RWPE1 (cell line): ENCODE results near the gene ANKMY1.

Experiments used
- CTCF ChIA-PET: fragments of 350-600 bp; sonication (Branson Sonifier 250); formaldehyde crosslinking; extraction: SDS; loops from one replicate; lab custom pipeline; 2021; lab: Yijun Ruan, JAX
- POLR2A ChIA-PET: fragments of 400-600 bp; formaldehyde crosslinking; extraction: SDS; loops from one replicate; lab custom pipeline; 2020; ENCODE audit warnings: antibody characterized with exemption; ENCODE audit not compliant: low non-redundant PET; lab: Yijun Ruan, JAX
- DNase-seq: peaks from one replicate; pipeline ENCODE4 v3.0.0; 2012; ENCODE audit warnings: low spot score
- H3K27ac ChIP-seq: fragments of 450-650 bp; 2 replicates; pipeline ENCODE4 v1.5.1; 2017
- TF ChIP-seq, protein P1 (sequence below): fragments of 450-650 bp; conservative IDR thresholded peaks from 2 replicates; pipeline ENCODE4 v1.5.1; 2017; ENCODE audit warnings: low read depth, mild to moderate bottlenecking

The ANKMY1 gene

DNA sequence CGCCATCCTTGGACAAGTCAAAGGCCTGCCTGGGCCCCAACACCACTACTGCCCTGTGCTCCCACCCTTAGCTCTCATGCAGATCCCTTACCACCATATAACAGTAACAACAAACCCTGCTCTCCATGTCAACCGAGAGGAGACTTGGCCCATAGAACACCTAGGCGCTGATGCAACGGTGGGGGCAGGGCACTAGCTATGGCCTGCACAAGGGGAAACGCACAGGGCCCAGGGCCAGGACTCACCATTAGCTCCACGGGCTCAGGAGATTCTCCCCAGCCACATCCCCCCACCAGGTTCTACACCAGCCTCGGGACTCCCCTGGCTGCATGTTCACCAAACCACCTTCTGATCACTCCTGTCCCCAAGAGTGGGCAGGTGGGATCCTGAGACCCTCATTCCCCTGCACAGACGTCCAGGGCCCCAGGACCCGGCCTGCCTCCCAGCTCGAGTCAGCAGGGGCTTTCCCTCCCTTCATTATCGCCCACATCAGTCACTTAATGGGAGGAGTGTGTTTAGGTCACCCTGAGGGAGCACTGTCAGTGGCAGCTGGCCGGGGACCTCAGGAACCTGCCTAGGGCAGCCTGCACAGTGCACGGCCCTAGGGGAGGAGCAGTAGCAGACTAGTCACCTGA, 29.3 kb downstream of the ANKMY1 start:
- POLR2A ChIA-PET: no interaction called here
- H3K27ac ChIP-seq: no peak overlapping the region
- TF ChIP-seq, protein P1, sequence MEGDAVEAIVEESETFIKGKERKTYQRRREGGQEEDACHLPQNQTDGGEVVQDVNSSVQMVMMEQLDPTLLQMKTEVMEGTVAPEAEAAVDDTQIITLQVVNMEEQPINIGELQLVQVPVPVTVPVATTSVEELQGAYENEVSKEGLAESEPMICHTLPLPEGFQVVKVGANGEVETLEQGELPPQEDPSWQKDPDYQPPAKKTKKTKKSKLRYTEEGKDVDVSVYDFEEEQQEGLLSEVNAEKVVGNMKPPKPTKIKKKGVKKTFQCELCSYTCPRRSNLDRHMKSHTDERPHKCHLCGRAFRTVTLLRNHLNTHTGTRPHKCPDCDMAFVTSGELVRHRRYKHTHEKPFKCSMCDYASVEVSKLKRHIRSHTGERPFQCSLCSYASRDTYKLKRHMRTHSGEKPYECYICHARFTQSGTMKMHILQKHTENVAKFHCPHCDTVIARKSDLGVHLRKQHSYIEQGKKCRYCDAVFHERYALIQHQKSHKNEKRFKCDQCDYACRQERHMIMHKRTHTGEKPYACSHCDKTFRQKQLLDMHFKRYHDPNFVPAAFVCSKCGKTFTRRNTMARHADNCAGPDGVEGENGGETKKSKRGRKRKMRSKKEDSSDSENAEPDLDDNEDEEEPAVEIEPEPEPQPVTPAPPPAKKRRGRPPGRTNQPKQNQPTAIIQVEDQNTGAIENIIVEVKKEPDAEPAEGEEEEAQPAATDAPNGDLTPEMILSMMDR: no peak
- CTCF ChIA-PET: no interaction called here
- DNase-seq: no peak

DNA sequence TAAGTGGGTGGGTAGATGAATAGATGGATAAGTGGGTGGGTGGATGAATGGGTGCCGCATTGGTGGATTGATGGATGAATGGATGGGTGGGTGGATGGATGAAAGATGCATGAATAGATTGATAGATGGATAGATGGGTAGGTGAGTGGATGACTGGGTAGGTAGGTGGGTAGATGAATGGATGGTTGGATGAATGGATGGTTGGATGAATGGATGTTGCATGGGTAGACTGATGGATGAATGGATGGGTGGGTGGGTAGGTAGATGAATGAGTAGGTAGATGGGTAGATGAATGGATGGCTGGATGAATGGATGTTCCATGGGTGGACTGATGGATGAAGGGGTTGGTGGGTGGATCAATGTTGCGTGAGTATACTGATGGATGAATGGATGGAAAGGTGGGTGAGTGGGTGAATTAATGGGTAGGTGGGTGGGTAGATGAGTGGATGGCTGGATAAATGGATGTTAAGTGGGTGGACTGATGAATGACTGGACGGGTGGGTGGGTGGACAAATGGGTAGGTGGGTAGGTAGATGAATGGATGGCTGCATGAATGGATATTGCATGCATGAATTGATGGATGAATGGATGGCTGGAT, 30.5 kb downstream of the ANKMY1 start:
- DNase-seq: no peak
- H3K27ac ChIP-seq: no peak overlapping the region
- POLR2A ChIA-PET: interaction anchor here (0.7 kb wide), 1 partner anchor 33 kb away, joined by 3 read pairs; no protein-coding TSS in a partner anchor
- TF ChIP-seq, protein P1: no peak
- CTCF ChIA-PET: no interaction called here

GRCh38 chr2:240526521-240526920, 31.3 kb downstream of the ANKMY1 start:
- no peak for DNase-seq
- TF ChIP-seq, protein P1: no peak
- H3K27ac ChIP-seq: no peak overlapping the region
- ChIA-PET POLR2A (no interaction called here), CTCF (no interaction called here)

DNA sequence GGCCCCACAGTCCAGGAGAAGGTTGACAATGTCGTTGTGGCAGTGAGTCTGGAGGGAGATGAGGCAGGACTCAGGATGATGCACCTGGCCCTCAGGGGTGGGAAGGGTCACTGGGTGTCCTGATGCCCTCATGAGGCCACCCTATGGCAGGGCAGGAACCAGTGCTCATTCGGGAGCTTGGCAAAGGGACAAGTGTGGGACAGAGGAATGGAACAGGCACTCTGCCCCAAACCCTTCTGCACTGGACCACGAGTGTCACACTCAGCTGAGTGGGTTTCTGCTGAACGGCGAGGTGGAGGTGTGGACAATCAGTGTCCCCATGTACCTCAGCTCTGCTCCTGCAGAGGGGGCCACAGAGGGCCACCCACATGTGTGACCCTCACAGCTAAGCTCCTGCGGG, 32.0 kb downstream of the ANKMY1 start:
- H3K27ac ChIP-seq: no peak overlapping the region
- ChIA-PET POLR2A (no interaction called here), CTCF (no interaction called here)
- TF ChIP-seq, protein P1: no peak
- DNase-seq: no peak

DNA sequence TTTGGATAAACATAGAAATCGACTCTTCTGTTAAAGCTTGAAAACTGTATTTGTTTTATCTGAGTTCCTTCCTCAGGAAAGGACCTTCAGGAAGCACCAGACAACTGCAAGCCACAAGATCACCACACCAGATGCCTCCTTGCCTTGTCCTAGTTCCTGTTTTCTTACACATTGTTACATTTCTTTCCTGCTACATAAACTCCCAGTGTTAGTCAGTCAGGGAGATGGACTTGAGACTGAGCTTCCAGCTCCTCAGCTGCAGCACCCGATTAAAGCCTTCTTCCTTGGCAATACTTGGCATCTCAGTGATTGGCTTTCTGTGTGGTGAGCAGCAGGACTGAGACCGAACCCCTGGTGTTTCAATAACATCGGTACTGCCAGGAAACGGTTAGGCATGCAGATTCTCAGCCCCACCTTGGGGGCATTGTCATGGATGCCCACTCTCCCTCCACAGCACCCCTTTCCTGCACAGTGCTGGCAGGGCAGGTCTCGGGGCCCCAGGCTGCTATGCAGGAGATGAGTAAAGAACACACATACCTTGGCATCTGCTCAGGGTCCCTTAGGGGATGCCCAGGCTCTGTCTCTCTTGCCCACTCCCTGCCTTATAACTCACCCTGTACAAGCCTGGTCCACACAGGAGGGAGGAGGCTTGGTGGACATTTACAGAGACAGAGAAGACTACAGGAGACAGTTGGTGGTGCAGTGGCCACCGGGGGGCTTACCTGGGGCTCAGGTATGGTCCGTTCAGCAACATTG, 32.6 kb downstream of the ANKMY1 start:
- DNase-seq: no peak
- POLR2A ChIA-PET: no interaction called here
- CTCF ChIA-PET: no interaction called here
- TF ChIP-seq, protein P1: no peak
- no peak overlapping the region for H3K27ac ChIP-seq

DNA sequence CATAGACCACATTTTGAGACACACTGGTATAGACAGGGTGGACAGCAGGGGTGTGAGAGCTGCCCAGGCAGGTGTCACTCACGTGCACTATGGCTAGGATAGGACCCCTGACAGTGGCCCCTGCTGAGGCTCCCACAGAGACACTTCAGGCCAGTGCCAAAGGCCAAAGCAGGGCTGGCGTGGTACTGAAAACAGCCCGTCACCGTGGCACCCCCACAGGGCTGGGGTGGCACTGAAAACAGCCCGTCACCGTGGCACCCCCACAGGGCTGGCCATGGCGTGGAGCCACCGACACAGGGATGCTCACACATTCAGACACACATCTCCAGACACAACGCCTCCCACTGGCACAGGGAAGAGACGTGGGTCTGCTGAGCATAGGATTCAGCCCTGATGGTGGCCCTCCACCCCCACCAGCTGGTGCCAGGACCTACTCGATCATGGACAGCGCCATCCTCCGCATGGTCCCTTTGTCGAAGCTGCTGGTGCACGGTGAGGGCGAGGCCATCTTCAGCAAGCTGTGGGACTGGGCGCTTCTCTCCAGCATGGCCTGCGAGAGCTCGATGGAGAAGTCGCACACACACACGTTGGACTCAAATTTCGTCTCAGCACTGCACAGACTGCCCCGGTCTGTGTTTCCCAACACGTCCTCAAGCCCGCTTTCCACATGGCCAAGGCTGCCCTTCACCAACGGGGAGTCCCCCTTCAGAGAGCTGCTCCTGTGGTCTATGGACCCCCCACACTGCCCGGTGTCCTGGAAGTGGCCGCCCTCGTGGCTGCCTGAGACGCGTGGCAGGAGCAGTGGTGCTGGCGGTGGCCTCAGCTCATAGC, 34.1 kb downstream of the ANKMY1 start:
- ChIA-PET POLR2A (no interaction called here), CTCF (no interaction called here)
- no peak overlapping the region for H3K27ac ChIP-seq
- DNase-seq: no peak
- TF ChIP-seq, protein P1: no peak
